GM12875 (cell line): ENCODE data around the gene MC2R.

Experiments used
- H3K4me3 ChIP-seq: one replicate; pipeline ENCODE4 v1.5.1; 2011; ENCODE audit warnings: low read depth, low read length, control low read depth
- CTCF ChIP-seq: IDR thresholded peaks from 2 replicates; pipeline ENCODE4 v1.5.1; 2011; ENCODE audit warnings: low read depth, mild to moderate bottlenecking, control low read depth, inconsistent platforms, low read length, moderate library complexity, borderline replicate concordance; ENCODE audit not compliant: insufficient read depth

Gene MC2R

GRCh38 chr18:13895505-13896033 lies 19.8 kb downstream of the MC2R start:
- no peak for TF ChIP-seq CTCF
- H3K4me3 ChIP-seq: no peak overlapping the region

- TF ChIP-seq CTCF: no peak
- H3K4me3 ChIP-seq: no peak overlapping the region
Observed at GRCh38 chr18:13894531-13894930, 20.8 kb downstream of the MC2R start.

GRCh38 chr18:13893418-13893760 lies 21.9 kb downstream of the MC2R start:
- TF ChIP-seq CTCF: no peak

GRCh38 chr18:13892098-13892497 lies 23.2 kb downstream of the MC2R start:
- TF ChIP-seq CTCF: no peak
- no peak overlapping the region for H3K4me3 ChIP-seq

More at GRCh38 chr18:13893418-13893760, 21.9 kb downstream of the MC2R start:
- no peak overlapping the region for H3K4me3 ChIP-seq

GRCh38 chr18:13890761-13891361 lies 24.5 kb downstream of the MC2R start:
- TF ChIP-seq CTCF: no peak
- H3K4me3 ChIP-seq: no peak overlapping the region

- H3K4me3 ChIP-seq: no peak overlapping the region
- no peak for TF ChIP-seq CTCF
Observed at GRCh38 chr18:13889671-13890070, 25.7 kb downstream of the MC2R start.

- TF ChIP-seq CTCF: no peak
- no peak overlapping the region for H3K4me3 ChIP-seq
Observed at GRCh38 chr18:13888191-13888716, 27.1 kb downstream of the MC2R start.
